Tibial artery (tissue), 4 donors: Measurements from ENCODE around the gene PTPN14.

Source experiments
- DNase-seq, 2 donors: peaks; one replicate each; pipeline ENCODE4 v3.0.0-alpha.2; 2019
- H3K27ac ChIP-seq, 2 donors: fragments of 200-600 bp; sonication (generic) in 1 of 2; 1 replicate in 1 of 2; 2 replicates in 1 of 2; pipeline ENCODE4 v1.5.1; 2018 to 2019; ENCODE audit warnings: mild to moderate bottlenecking in 1 of 2
- H3K27me3 ChIP-seq, 2 donors: fragments of 200-600 bp; sonication (generic) in 1 of 2; one replicate each; pipeline versions ENCODE4 v1.5.1 to v1.6.0; 2016 to 2019
- H3K36me3 ChIP-seq, 3 donors: fragments of 200-600 bp; sonication (generic) in 2 of 3; one replicate each; pipeline ENCODE4 v1.5.1; 2016 to 2019; ENCODE audit warnings: mild to moderate bottlenecking in 2 of 3
- H3K4me1 ChIP-seq, 4 donors: fragments of 200-600 bp; sonication (generic) in 2 of 4; 1 replicate in 3 of 4; 2 replicates in 1 of 4; pipeline ENCODE4 v1.5.1; 2016 to 2019
- H3K4me3 ChIP-seq, 2 donors: fragments of 200-600 bp; sonication (generic) in 1 of 2; 1 replicate in 1 of 2; 2 replicates in 1 of 2; pipeline ENCODE4 v1.5.1; 2018 to 2019; ENCODE audit warnings: mild to moderate bottlenecking in 2 of 2
- H3K9me3 ChIP-seq, 3 donors: fragments of 200-600 bp; sonication (generic) in 1 of 3; one replicate each; pipeline ENCODE4 v1.5.1; 2016 to 2019
- intact Hi-C: fragments of 100-400 bp; cut with DNase I; formaldehyde crosslinking; loops from one replicate; pipeline ENCODE4 v1.15.0; 2023; ENCODE audit warnings: low total_unique reads
- TF ChIP-seq, protein P1 (sequence below), 2 experiments: fragments of 200-600 bp in 1 of 2; fragments of 450-650 bp in 1 of 2; IDR thresholded peaks; one replicate each; pipeline ENCODE4 v1.5.1; 2017 to 2019; ENCODE audit warnings: antibody characterized with exemption in 2 of 2, mild to moderate bottlenecking in 1 of 2, moderate library complexity in 1 of 2

The PTPN14 gene

DNA sequence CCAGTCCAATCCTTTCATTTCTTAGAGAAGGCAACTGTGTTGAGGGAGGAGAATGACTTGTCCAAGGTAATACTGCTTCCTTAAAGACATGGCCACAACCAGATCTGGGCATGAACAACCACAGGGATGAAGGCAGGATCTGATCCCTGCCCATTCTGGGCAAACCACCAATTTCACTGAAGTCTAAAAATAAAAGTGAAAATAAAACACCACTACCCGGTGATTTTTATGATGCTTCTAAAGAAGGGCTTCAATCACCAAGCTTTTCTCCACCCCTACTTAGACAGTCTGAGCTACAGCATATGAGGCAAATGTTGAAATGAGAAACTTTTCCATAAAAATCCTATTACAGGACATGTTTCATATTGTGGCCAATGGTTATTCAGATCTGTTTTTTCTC, 133.0 kb downstream of the PTPN14 start:
- TF ChIP-seq, protein P1, sequence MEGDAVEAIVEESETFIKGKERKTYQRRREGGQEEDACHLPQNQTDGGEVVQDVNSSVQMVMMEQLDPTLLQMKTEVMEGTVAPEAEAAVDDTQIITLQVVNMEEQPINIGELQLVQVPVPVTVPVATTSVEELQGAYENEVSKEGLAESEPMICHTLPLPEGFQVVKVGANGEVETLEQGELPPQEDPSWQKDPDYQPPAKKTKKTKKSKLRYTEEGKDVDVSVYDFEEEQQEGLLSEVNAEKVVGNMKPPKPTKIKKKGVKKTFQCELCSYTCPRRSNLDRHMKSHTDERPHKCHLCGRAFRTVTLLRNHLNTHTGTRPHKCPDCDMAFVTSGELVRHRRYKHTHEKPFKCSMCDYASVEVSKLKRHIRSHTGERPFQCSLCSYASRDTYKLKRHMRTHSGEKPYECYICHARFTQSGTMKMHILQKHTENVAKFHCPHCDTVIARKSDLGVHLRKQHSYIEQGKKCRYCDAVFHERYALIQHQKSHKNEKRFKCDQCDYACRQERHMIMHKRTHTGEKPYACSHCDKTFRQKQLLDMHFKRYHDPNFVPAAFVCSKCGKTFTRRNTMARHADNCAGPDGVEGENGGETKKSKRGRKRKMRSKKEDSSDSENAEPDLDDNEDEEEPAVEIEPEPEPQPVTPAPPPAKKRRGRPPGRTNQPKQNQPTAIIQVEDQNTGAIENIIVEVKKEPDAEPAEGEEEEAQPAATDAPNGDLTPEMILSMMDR (IDR thresholded peaks at IDR 0.05) = no peak
- intact Hi-C loops = no loop called here
- peaks cover 0 to 82% (median 40%) of the 10 kb centered on the region in 4 donors for H3K4me1 ChIP-seq
- peak overlapping the region; percentile 70 to 81 for H3K27ac ChIP-seq
- no peaks in the 10 kb centered on the region for H3K36me3 ChIP-seq
- no peak overlapping the region for H3K4me3 ChIP-seq
- no peaks in the 10 kb centered on the region for H3K9me3 ChIP-seq
- no peak for DNase-seq
- H3K27me3 ChIP-seq = no peaks in the 10 kb centered on the region

DNA sequence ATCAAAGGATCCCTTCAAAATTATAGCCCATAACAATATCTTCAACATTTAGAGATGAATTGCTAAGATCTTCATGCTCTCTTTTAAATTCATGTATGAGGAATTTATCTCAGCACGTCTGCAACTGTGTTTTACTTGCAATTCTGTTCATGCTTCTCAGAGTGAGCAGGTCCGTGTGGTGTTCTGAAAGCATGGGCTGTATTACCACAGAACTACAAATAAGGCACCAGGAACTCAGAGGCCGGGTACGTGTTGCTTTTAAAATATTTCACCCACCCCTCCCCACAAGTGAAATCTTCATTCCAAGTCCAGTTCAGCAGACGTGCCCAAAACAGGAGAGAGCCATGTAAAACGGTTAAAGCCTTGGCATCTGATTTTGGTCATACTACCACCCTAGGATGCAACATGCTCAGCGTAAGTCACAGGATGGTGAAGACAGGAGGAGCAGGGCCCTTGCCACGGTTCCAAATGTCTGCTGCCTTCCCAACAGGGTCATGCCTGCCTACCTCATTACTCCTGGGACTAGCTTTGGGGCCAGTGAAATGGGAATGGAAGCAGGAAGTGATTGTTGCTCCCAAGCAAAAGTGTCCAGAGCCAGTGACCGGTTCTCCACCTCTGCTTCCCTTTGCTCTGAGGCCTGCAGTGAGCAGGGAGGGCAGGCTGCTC, 133.7 kb downstream of the PTPN14 start:
- no peak overlapping the region for H3K4me3 ChIP-seq
- intact Hi-C loops = no loop called here
- peak overlapping the region; percentile 70 to 81 for H3K27ac ChIP-seq
- DNase-seq = peak; percentile 24 to 81
- no peaks in the 10 kb centered on the region for H3K36me3 ChIP-seq
- H3K4me1 ChIP-seq = peaks cover 0 to 74% (median 40%) of the 10 kb centered on the region in 4 donors
- no peaks in the 10 kb centered on the region for H3K27me3 ChIP-seq
- TF ChIP-seq, protein P1 (IDR thresholded peaks at IDR 0.05) = no peak
- H3K9me3 ChIP-seq = no peaks in the 10 kb centered on the region

DNA sequence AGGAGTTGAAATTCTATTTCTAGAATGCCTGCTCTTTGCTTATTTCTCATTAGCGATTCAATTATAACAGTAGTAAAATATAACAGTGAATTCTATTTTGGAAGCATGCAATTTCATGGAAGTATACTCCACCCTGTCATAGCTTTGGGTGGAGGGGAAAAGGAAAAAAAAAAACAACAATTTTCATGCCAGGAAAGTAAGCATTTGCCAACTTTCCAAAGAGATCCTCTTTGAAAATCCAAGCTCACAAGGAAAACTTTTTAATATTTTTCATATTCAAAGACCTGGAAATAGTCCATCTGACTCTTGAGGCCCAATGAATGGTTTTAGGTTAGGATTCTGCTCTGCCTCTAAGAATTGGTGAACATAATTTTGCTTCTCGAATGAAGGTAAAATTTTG, 134.5 kb downstream of the PTPN14 start:
- Histone ChIP-seq H3K27me3 (no peaks in the 10 kb centered on the region), H3K9me3 (no peaks in the 10 kb centered on the region), H3K36me3 (no peaks in the 10 kb centered on the region), H3K4me1 (peaks cover 0 to 66% (median 40%) of the 10 kb centered on the region in 4 donors), H3K4me3 (no peak overlapping the region), H3K27ac (peak overlapping the region; percentile 70 to 81)
- DNase-seq = no peak
- intact Hi-C loops = no loop called here
- TF ChIP-seq, protein P1 (IDR thresholded peaks at IDR 0.05) = no peak

DNA sequence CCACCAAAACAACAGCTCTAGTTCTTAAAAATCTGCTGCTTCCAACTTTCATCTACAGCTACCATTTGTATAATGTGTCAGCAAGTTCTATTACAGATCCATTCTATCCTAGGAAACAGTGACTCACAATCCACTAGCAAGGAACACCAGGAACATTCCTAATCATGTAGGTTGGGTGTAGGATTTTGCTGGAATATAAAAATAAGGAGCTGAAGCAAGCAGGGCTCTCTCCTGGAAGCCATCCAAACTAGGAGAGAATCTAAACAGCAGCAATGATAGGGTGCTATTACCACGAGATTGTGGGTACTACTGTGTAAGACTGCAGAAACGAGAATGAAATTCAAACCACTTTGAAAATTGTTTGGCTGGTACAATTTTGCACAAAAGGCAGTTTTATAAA, 135.0 kb downstream of the PTPN14 start:
- H3K9me3 ChIP-seq = no peaks in the 10 kb centered on the region
- no peaks in the 10 kb centered on the region for H3K36me3 ChIP-seq
- no peak for DNase-seq
- peak overlapping the region; percentile 70 to 81 for H3K27ac ChIP-seq
- intact Hi-C loops = no loop called here
- no peak overlapping the region for H3K4me3 ChIP-seq
- TF ChIP-seq, protein P1 (IDR thresholded peaks at IDR 0.05) = no peak
- no peaks in the 10 kb centered on the region for H3K27me3 ChIP-seq
- H3K4me1 ChIP-seq = peaks cover 0 to 64% (median 40%) of the 10 kb centered on the region in 4 donors

DNA sequence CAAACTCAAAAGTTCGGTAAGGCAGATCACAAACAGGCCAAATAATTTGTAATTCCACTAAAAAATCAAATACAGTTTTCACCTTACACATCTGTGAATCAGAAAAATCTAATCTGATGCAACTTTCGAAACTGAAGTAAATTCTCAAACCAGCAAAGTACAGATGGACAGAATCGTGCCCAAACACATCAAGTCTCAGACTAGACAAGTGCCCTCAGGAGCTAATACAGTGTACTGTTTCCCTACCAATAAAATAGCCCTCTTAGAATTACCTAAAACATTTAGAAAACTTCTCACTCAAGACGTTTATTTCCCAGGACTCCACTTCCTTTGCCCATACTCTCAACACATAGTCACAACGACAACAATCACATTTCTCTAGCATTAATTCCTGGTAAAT, 136.3 kb downstream of the PTPN14 start:
- DNase-seq = no peak
- no peak overlapping the region for H3K4me3 ChIP-seq
- H3K27me3 ChIP-seq = no peaks in the 10 kb centered on the region
- no peaks in the 10 kb centered on the region for H3K9me3 ChIP-seq
- peaks cover 0 to 10% (median 4%) of the 10 kb centered on the region in 3 donors for H3K36me3 ChIP-seq
- peaks cover 0 to 60% (median 40%) of the 10 kb centered on the region in 4 donors for H3K4me1 ChIP-seq
- intact Hi-C loops = no loop called here
- H3K27ac ChIP-seq = peak overlapping the region; percentile 70 to 81
- TF ChIP-seq, protein P1 (IDR thresholded peaks at IDR 0.05) = no peak
